Adipocyte (in vitro differentiated cells): Measurements from ENCODE around the gene SLC4A1AP.

Source experiments
- DNase-seq: peaks from one replicate; pipeline ENCODE4 v3.0.0-alpha.2; 2015; ENCODE audit warnings: low read depth
- H3K27me3 ChIP-seq: replicated peaks from 2 replicates; pipeline ENCODE4 v1.7.0; 2013; ENCODE audit warnings: mild to moderate bottlenecking, low read length, moderate library complexity; ENCODE audit not compliant: control insufficient read depth, insufficient read depth
- H3K36me3 ChIP-seq: 2 replicates; pipeline ENCODE4 v1.7.0; 2013; ENCODE audit warnings: low read length, mild to moderate bottlenecking, moderate library complexity; ENCODE audit not compliant: control insufficient read depth, insufficient read depth, severe bottlenecking
- H3K4me1 ChIP-seq: 2 replicates; pipeline ENCODE4 v1.7.0; 2013; ENCODE audit warnings: mild to moderate bottlenecking, low read length, moderate library complexity; ENCODE audit not compliant: control insufficient read depth, insufficient read depth
- H3K4me3 ChIP-seq: 2 replicates; pipeline ENCODE4 v1.7.0; 2013; ENCODE audit warnings: mild to moderate bottlenecking, low read length, moderate library complexity
- H3K9ac ChIP-seq: 2 replicates; pipeline ENCODE4 v1.7.0; 2013; ENCODE audit warnings: mild to moderate bottlenecking, low read length, moderate library complexity
- H3K9me3 ChIP-seq: 2 replicates; pipeline ENCODE4 v1.7.0; 2013; ENCODE audit warnings: mild to moderate bottlenecking, low read length, moderate library complexity; ENCODE audit not compliant: control insufficient read depth

SLC4A1AP gene

DNA sequence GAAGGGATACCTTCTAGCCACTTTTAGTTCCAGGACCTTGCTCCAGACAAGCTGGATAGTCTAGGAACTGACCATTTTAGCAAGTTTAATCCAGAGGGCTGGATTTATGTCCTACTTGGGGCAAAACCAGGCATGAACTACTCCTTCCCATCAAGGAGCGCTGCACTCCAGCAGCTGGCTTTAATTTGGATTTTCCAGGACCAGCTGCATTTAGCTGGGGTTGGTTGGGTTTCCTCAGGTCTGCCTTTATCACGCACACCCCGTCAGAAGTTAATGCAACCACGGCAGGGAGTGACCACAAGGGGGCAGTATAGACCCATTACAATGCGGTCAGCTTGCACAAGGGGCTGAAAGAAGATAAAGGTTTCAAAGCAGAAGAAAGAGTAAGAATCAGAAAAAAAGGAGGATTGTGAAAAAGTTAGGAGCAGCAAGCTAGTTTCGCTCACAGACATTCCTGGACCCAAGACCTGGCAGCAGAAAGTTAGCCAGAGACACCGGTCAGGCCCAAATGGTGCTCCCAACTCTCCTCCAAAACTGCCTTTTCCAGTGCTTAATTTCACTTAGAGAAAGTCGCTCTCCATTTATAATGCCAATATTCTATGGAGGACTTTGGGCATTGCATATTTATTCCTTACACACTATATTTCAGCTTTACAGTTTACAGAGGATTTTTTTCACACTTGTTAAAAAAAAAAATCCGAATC is 40.1 kb downstream of the SLC4A1AP start:
- H3K4me3 ChIP-seq, result no peak overlapping the region
- peaks cover 34% of the 10 kb centered on the region for H3K4me1 ChIP-seq
- peak overlapping the region; percentile 24 for H3K9ac ChIP-seq
- no peaks in the 10 kb centered on the region for H3K27me3 ChIP-seq
- no peaks in the 10 kb centered on the region for H3K36me3 ChIP-seq
- H3K9me3 ChIP-seq, result no peaks in the 10 kb centered on the region
- DNase-seq, result peak; percentile 98

DNA sequence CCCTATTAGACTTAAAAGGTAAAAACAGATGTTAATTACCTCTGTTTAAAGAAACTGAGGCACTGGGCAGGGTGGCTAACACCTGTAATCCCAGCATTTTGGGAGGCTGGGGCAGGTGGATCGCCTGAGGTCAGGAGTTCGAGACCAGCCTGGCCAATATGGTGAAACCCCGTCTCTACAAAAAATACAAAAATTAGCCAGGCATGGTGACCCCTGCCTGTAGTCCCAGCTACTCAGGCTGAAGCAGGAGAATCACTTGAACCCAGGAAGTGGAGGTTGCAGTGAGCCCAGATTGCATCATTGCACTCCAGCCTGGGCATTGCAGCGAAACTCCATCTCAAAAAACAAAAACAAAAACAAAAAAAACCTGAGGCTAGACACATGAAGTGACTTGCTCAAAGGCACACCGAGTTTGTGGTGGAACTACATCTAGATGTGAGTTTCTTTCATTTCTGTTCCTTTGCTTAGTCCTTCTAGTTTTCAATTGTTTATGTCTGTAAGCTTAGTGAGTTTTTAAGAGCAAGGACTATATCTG is 40.7 kb downstream of the SLC4A1AP start:
- Histone ChIP-seq H3K9me3 (no peaks in the 10 kb centered on the region), H3K9ac (peak overlapping the region; percentile 24), H3K36me3 (no peaks in the 10 kb centered on the region), H3K27me3 (no peaks in the 10 kb centered on the region), H3K4me3 (no peak overlapping the region), H3K4me1 (peaks cover 34% of the 10 kb centered on the region)
- peak; percentile 26 for DNase-seq

DNA sequence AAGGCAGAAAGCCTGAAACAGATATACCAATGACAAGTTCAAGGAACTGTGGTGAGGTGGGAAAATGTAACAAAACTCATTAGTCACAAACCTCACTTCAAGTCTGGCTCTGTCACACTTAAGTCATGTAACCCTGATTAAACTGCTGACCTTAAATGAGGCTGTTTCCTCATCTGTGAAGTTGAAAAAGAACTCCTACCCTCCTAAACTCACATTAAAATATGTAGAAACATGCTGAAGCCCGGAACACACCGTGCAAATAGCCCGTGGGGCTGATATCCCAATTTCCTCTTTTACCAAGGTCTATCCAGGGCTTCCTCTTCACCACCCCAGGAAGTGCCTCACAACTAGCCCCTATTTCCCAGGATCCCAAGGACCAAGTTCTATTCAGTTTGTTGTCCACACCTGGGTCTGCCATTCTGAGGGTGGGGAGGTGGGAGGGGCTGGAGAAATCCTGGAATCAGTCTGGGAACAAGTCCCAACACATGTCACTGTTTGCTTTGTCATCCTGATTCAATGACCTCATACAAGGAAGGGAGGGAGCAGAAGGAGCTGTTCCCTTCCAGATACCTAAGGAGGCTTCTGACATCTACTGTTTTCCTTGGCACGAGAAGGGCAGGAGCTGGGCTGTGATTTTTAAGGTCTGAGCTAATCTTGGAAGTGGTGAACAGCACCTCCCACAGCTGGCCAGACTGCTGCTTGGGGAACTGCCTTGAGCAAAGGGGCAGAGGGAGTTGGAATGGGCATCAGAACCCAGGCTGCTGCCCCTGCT is 42.3 kb downstream of the SLC4A1AP start:
- Histone ChIP-seq H3K27me3 (no peaks in the 10 kb centered on the region), H3K9ac (no peak overlapping the region), H3K9me3 (no peaks in the 10 kb centered on the region), H3K36me3 (no peaks in the 10 kb centered on the region), H3K4me3 (no peak overlapping the region), H3K4me1 (peaks cover 34% of the 10 kb centered on the region)
- DNase-seq, result peak; percentile 92

DNA sequence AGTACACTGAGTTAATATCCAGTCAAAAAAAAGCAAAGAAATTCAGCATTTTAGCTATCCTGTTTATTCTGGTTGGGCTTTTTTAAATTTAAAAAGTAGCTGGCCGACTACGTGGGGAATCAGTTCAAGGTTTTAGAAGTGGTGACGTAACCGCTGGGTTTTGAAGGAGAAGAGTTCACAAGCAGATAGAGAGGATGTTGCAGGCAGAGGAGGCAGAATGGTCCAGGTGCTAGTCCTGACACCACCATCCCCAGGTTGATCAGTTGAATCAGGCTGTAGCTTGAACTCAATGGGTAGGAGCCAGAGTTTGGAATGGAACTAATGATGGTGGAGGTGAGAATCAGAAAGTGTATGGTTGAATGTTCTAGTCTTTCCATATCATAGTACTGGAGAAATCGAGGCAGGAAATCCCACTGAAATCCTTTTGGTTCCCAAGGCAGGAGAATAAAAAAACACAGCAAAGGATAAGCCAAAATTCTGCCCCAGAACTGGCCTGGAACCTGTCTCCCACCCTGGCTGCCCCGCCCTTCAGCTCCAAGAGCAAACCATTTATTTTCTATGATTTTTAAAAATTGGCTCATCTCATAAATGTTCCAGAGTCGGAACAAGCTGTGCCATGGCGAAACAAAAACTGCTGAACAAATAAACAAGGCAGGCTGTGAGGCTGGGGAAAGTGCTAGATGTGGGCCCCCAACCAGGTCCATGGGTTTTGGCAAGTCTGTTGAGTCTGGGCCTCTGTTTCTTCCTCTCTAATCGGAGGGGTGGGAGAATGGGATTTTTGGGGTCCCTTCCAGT is 44.0 kb downstream of the SLC4A1AP start:
- no peak overlapping the region for H3K4me3 ChIP-seq
- no peak for DNase-seq
- no peak overlapping the region for H3K9ac ChIP-seq
- no peaks in the 10 kb centered on the region for H3K36me3 ChIP-seq
- no peaks in the 10 kb centered on the region for H3K9me3 ChIP-seq
- H3K27me3 ChIP-seq, result no peaks in the 10 kb centered on the region
- H3K4me1 ChIP-seq, result peaks cover 34% of the 10 kb centered on the region

DNA sequence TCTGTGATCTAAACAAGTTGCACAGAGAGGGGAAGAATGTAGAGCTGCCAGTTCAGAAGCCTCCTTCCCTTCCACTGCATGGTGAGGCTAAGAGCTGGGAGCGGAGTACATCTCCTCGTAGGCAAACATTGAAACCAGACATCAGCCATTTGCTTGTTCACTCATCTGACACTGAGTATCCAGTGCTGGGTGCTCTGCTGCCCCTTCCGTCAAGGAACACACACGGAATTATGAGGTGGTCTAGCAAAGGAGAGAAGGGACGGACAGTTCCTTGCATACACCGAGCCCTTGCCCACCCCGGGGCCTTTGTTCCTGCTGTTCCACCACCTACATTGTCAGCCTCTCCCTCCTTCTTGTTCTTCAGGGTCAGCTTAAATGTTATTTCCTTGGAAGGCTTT is 44.6 kb downstream of the SLC4A1AP start:
- H3K4me3 ChIP-seq, result no peak overlapping the region
- peaks cover 34% of the 10 kb centered on the region for H3K4me1 ChIP-seq
- H3K27me3 ChIP-seq, result no peaks in the 10 kb centered on the region
- no peaks in the 10 kb centered on the region for H3K36me3 ChIP-seq
- DNase-seq, result no peak
- no peak overlapping the region for H3K9ac ChIP-seq
- H3K9me3 ChIP-seq, result no peaks in the 10 kb centered on the region

DNA sequence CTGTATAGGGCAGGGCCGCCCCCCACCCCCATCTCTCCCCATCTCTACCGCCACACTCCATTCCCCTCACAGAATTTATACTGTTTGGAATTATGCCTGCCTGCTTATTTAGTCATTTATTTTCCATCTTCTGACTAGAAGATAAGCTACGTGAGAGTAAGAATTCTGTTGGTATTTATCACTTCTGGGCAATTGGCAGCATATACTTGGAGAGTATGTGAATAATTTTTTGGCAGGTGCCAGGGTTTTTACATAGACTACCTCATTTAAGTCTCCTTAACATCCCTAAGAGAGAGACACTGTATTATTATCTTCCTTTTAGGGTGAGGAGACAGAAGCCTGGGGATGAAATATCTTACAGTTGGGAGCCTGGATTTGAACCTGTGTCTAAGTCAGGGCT is 45.0 kb downstream of the SLC4A1AP start:
- no peaks in the 10 kb centered on the region for H3K27me3 ChIP-seq
- H3K9ac ChIP-seq, result no peak overlapping the region
- DNase-seq, result no peak
- H3K4me1 ChIP-seq, result peaks cover 32% of the 10 kb centered on the region
- H3K9me3 ChIP-seq, result no peaks in the 10 kb centered on the region
- no peaks in the 10 kb centered on the region for H3K36me3 ChIP-seq
- no peak overlapping the region for H3K4me3 ChIP-seq

DNA sequence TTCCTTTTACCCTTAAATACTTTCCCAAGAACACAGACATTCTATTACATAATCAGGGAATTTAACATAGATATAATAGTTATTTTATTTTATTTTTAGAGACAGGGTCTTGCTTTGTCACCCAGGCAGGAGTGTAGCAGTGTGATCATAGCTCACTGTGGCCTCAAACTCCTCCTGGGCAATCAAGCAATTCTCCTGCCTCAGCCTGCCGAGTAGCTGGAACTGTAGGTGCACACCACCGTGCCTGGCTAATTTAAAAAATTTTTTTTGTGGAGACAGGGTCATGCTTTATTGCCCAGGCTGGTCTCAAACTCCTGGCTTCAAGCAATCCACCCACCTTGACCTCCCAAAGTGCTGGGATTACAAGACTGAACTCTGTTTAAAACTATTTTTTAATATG is 45.6 kb downstream of the SLC4A1AP start:
- H3K4me3 ChIP-seq, result no peak overlapping the region
- H3K27me3 ChIP-seq, result no peaks in the 10 kb centered on the region
- H3K9ac ChIP-seq, result no peak overlapping the region
- H3K4me1 ChIP-seq, result peaks cover 29% of the 10 kb centered on the region
- no peaks in the 10 kb centered on the region for H3K9me3 ChIP-seq
- H3K36me3 ChIP-seq, result no peaks in the 10 kb centered on the region
- no peak for DNase-seq

DNA sequence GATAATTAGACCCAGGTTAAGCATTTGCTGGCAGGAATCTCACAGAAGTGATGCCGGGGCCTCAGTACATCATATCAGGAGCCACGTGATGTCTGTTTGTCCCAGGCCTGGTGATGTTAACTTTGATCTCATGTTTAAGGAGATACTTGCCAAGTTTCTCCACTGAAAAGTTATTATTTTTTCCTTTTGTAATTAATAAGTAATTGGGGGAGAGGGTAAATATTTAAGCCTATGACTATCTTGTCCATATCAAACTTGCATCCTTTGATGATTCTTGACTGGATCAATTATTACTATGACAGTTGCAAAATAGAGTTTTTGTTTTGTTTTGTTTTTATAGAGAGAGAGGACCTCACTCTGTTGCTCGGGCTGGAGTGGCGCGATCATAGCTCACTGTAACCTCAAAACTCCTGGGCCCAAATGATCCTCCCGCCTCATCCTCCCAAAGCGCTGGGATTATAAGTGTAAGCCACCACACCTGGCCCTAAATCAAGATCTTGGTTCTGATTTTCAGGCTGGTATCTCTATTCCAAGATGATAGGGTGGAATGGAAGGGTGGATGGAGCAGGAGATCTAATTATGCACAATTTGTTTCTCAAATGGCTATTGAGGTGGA is 46.4 kb downstream of the SLC4A1AP start:
- no peak overlapping the region for H3K4me3 ChIP-seq
- no peak for DNase-seq
- no peaks in the 10 kb centered on the region for H3K9me3 ChIP-seq
- H3K9ac ChIP-seq, result no peak overlapping the region
- H3K36me3 ChIP-seq, result no peaks in the 10 kb centered on the region
- no peaks in the 10 kb centered on the region for H3K27me3 ChIP-seq
- peaks cover 30% of the 10 kb centered on the region for H3K4me1 ChIP-seq

DNA sequence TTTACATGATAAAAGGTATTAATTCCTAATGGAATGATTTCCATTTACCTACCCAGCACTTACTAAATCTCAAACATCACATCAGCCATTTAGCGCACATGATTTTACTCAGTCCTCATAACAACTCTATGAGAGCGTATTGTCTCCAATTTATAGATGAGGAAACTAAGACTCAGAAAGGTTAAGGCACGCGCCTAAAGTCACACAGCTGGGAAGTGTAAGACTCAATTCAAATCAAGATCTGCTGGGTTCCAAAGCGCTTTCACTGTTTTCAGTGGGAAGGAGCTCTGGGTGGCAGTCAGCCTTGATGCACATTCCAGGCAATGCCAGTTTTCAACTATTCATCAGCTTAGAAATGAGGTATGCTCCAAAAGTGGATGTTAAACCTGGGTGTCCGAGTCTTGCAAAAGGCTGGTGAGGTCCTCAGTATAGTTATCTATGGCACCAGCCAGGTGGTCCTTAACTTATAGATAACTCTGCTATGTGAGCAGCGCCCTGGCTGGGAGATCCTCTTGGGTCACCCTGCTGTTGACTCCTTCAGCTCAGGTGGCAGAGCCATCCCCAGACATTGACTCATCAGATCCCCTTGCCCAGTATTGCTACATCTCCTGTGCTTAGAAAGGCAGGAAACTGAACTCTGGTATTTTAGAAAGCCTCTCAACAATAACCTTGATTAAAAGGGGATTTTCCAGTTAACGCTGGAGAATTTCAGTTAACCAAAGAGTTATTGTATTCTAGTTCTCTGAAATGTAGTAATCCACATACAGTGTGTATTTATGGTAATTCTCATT is 47.1 kb downstream of the SLC4A1AP start:
- peaks cover 31% of the 10 kb centered on the region for H3K4me1 ChIP-seq
- no peak overlapping the region for H3K4me3 ChIP-seq
- H3K36me3 ChIP-seq, result no peaks in the 10 kb centered on the region
- peak; percentile 56 for DNase-seq
- H3K27me3 ChIP-seq, result no peaks in the 10 kb centered on the region
- H3K9ac ChIP-seq, result no peak overlapping the region
- H3K9me3 ChIP-seq, result no peaks in the 10 kb centered on the region

DNA sequence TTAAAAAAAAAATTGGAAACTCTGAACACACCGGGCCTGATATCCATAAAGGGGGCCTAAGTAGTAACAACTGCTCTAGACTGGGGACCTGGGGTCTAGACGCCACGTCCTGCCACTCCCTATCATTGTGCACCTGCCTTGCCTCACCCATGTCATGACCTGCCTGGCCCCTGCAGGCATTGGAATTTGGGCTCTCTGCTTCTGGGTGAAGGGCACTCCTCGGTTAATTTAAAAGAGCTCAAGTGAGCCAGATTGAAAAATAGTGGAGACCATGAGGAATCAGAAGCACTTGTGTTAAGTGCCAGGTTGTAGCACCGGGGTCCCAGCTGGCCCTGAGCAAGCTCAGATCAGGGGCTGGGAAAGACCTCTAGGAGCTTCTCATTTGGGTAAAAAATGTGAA is 48.1 kb downstream of the SLC4A1AP start:
- H3K4me3 ChIP-seq, result no peak overlapping the region
- H3K4me1 ChIP-seq, result peaks cover 21% of the 10 kb centered on the region
- H3K9me3 ChIP-seq, result no peaks in the 10 kb centered on the region
- H3K27me3 ChIP-seq, result no peaks in the 10 kb centered on the region
- H3K36me3 ChIP-seq, result no peaks in the 10 kb centered on the region
- no peak overlapping the region for H3K9ac ChIP-seq
- DNase-seq, result no peak
